Activated CD4-positive, alpha-beta memory T cell treated with anti-CD3 and anti-CD28 coated beads for 36 hours (primary cell): Measurements from ENCODE around the gene GIT1. TPM values are rescaled to one million over a fixed set of nuclear protein-coding genes. Genes with fewer than 3 reads are reported as not detected.

ENCODE experiments used
- CTCF ChIA-PET: fragments of 350-600 bp; sonication (Branson Sonifier 250); formaldehyde crosslinking; loops from one replicate; lab custom pipeline; 2021; ENCODE audit warnings: antibody characterized with exemption, inconsistent platforms; lab: Charles Lee
- POLR2A ChIA-PET: fragments of 350-600 bp; sonication (Branson Sonifier 250); formaldehyde crosslinking; loops from one replicate; lab custom pipeline; 2021; ENCODE audit warnings: antibody characterized with exemption; lab: Charles Lee
- DNase-seq: peaks from one replicate; pipeline ENCODE4 v3.0.0-alpha.2; 2020
- H3K27ac Mint-ChIP-seq: one replicate; pipeline ENCODE4 v1.8.0; 2021; ENCODE audit warnings: mixed read lengths
- H3K27me3 Mint-ChIP-seq: one replicate; pipeline ENCODE4 v1.8.0; 2021; ENCODE audit warnings: mixed read lengths
- H3K36me3 Mint-ChIP-seq: one replicate; pipeline ENCODE4 v1.8.0; 2021; ENCODE audit warnings: mixed read lengths
- H3K4me1 Mint-ChIP-seq: one replicate; pipeline ENCODE4 v1.8.0; 2021; ENCODE audit warnings: low read depth, mixed read lengths
- H3K4me3 Mint-ChIP-seq: one replicate; pipeline ENCODE4 v1.8.0; 2021; ENCODE audit warnings: mild to moderate bottlenecking, mixed read lengths
- H3K9me3 Mint-ChIP-seq: one replicate; pipeline ENCODE4 v1.8.0; 2021; ENCODE audit warnings: mixed read lengths
- intact Hi-C: fragments of 100-400 bp; cut with micrococcal nuclease; formaldehyde crosslinking; loops from one replicate; pipeline ENCODE4 v1.15.1; 2023
- total RNA-seq, 2 experiments: library from RNA; stranded (reverse); gene quantifications; one replicate each; pipeline ENCODE4 v1.2.3, GENCODE V29; 2021

GIT1 gene
- 10 to 100 TPM; 51.3 to 54.4 TPM for total RNA-seq

GRCh38 chr17:29589524-29590410 is at the start of gene GIT1:
GIT1 (minus strand) TSS chr17:29589648; CDS start chr17:29589378, 270 bp downstream.
- ChIA-PET POLR2A (interaction anchor here (0.6 to 1.3 kb wide), 3 partner anchors 9 to 295 kb away, joined by 3 to 4 read pairs (median 3); no protein-coding TSS in a partner anchor), CTCF (interaction anchor here (1.4 to 5.0 kb wide), 9 partner anchors 11 to 220 kb away, joined by 4 to 159 read pairs (median 25); partner anchors contain the start of genes ABHD15 and TP53I13)
- no peaks in the 10 kb centered on the region for H3K27me3 Mint-ChIP-seq
- peaks cover 2% of the 10 kb centered on the region for H3K36me3 Mint-ChIP-seq
- peak within 1 kb of the TSS; percentile 94 for H3K4me3 Mint-ChIP-seq
- peak; percentile 88 for DNase-seq
- peak within 1 kb of the TSS; percentile 90 for H3K27ac Mint-ChIP-seq
- peaks cover 74% of the 10 kb centered on the region for H3K4me1 Mint-ChIP-seq
- no peaks in the 10 kb centered on the region for H3K9me3 Mint-ChIP-seq
- intact Hi-C loops, result loop anchor here (1.0 to 10.0 kb wide), 2 partner anchors 22 to 345 kb away; partner anchors contain the start of genes ABHD15 and SSH2

- no peak for DNase-seq
- POLR2A ChIA-PET, result interaction anchor here (1.8 kb wide), 1 partner anchor 9 kb away, joined by 5 read pairs; no protein-coding TSS in a partner anchor
- CTCF ChIA-PET, result interaction anchor here (1.4 to 3.4 kb wide), 4 partner anchors 16 to 297 kb away, joined by 3 to 18 read pairs (median 6); partner anchors contain the start of gene SSH2
- no peaks in the 10 kb centered on the region for H3K9me3 Mint-ChIP-seq
- intact Hi-C loops, result no loop called here
- H3K4me1 Mint-ChIP-seq, result peaks cover 17% of the 10 kb centered on the region
- H3K27me3 Mint-ChIP-seq, result no peaks in the 10 kb centered on the region
- no peak overlapping the region for H3K4me3 Mint-ChIP-seq
- H3K27ac Mint-ChIP-seq, result no peak overlapping the region
- H3K36me3 Mint-ChIP-seq, result peaks cover 34% of the 10 kb centered on the region
Observed at GRCh38 chr17:29633886-29634285, 44.4 kb upstream of the GIT1 start.

- intact Hi-C loops, result no loop called here
- H3K9me3 Mint-ChIP-seq, result no peaks in the 10 kb centered on the region
- H3K36me3 Mint-ChIP-seq, result peaks cover 24% of the 10 kb centered on the region
- H3K27ac Mint-ChIP-seq, result no peak overlapping the region
- H3K27me3 Mint-ChIP-seq, result no peaks in the 10 kb centered on the region
- no peak overlapping the region for H3K4me3 Mint-ChIP-seq
- CTCF ChIA-PET, result interaction anchor here (3.2 kb wide), 1 partner anchor 13 kb away, joined by 19 read pairs; no protein-coding TSS in a partner anchor
- peaks cover 39% of the 10 kb centered on the region for H3K4me1 Mint-ChIP-seq
- POLR2A ChIA-PET, result no interaction called here
- DNase-seq, result no peak
Observed at GRCh38 chr17:29630630-29631193, 41.3 kb upstream of the GIT1 start.

DNA sequence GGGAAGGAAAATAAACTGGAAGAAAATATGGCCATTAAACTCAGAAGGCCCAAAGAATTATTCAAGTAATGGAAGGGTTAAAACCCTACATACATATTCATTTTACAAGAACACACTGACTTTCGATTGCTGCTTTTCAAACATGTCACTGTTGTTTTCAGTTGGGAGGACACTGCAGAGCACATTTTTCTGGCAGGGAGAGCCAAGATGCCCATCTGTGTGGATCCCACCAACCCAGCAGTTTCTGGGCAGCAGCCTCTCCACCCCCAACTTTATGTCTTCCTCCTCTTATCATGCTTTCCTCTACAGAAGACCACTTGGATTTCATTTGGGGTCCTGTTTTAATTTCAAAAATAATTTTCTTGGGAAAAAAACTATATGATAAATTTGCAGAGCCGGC is 40.4 kb upstream of the GIT1 start:
- no peak for DNase-seq
- Mint-ChIP-seq H3K4me3 (no peak overlapping the region), H3K4me1 (peaks cover 47% of the 10 kb centered on the region), H3K36me3 (peaks cover 22% of the 10 kb centered on the region), H3K27me3 (no peaks in the 10 kb centered on the region), H3K27ac (peak overlapping the region; percentile 74), H3K9me3 (no peaks in the 10 kb centered on the region)
- ChIA-PET CTCF (interaction anchor here (2.2 to 3.2 kb wide), 2 partner anchors 10 to 12 kb away, joined by 5 to 19 read pairs; no protein-coding TSS in a partner anchor), POLR2A (no interaction called here)
- intact Hi-C loops, result loop anchor here (10.0 kb wide), 1 partner anchor 465 kb away; no protein-coding TSS in a partner anchor

DNA sequence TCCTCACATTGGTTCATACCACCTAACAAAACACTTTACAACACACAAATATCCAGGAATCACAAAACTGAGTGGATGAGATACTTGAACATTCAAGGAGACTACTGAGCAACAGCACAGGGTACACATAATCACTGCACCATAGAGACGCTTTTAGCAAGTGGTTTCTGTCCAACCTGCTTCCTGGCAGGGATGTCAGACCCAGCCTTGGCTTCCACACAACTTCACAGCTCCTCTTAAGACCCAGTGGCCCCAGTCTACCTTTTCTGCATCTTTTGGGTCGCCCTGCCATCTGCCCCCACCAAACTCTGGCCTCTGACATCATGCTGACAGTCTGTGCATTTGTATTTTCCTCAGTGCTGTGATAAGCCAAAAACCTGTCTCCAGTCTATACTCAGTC is 39.2 kb upstream of the GIT1 start:
- Mint-ChIP-seq H3K4me3 (no peak overlapping the region), H3K36me3 (peaks cover 17% of the 10 kb centered on the region), H3K9me3 (no peaks in the 10 kb centered on the region), H3K4me1 (peaks cover 59% of the 10 kb centered on the region), H3K27me3 (no peaks in the 10 kb centered on the region), H3K27ac (peak overlapping the region; percentile 74)
- DNase-seq, result no peak
- CTCF ChIA-PET, result interaction anchor here (1.4 to 2.2 kb wide), 3 partner anchors 11 to 12 kb away, joined by 5 to 6 read pairs (median 6); no protein-coding TSS in a partner anchor
- intact Hi-C loops, result loop anchor here (10.0 kb wide), 1 partner anchor 466 kb away; no protein-coding TSS in a partner anchor
- POLR2A ChIA-PET, result interaction anchor here (0.6 kb wide), 1 partner anchor 247 kb away, joined by 3 read pairs; no protein-coding TSS in a partner anchor

DNA sequence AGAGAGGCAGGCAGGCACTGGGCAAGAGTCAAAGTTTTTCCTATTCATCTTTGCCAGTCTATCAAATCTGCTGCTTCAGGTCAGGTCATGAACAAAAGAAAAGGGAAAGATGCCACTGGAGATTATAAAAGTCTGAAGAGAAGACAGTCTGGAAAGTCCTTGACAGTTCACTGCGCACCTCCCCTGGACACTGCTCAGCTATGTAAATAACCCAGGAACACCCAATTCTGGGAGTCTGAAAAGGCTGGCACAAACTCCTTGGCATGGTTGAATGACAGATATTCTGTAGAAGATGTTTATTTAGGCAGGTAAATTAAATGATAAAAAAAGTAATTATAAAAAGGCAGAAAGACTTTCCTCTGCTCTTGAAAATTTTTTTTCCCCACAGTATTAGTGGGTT is 38.5 kb upstream of the GIT1 start:
- DNase-seq, result no peak
- no peak overlapping the region for H3K4me3 Mint-ChIP-seq
- intact Hi-C loops, result loop anchor here (10.0 kb wide), 1 partner anchor 467 kb away; no protein-coding TSS in a partner anchor
- no peak overlapping the region for H3K27ac Mint-ChIP-seq
- ChIA-PET POLR2A (no interaction called here), CTCF (interaction anchor here (1.9 to 2.2 kb wide), 2 partner anchors 11 to 12 kb away, joined by 5 to 6 read pairs; no protein-coding TSS in a partner anchor)
- no peaks in the 10 kb centered on the region for H3K27me3 Mint-ChIP-seq
- H3K9me3 Mint-ChIP-seq, result no peaks in the 10 kb centered on the region
- peaks cover 66% of the 10 kb centered on the region for H3K4me1 Mint-ChIP-seq
- peaks cover 16% of the 10 kb centered on the region for H3K36me3 Mint-ChIP-seq

DNA sequence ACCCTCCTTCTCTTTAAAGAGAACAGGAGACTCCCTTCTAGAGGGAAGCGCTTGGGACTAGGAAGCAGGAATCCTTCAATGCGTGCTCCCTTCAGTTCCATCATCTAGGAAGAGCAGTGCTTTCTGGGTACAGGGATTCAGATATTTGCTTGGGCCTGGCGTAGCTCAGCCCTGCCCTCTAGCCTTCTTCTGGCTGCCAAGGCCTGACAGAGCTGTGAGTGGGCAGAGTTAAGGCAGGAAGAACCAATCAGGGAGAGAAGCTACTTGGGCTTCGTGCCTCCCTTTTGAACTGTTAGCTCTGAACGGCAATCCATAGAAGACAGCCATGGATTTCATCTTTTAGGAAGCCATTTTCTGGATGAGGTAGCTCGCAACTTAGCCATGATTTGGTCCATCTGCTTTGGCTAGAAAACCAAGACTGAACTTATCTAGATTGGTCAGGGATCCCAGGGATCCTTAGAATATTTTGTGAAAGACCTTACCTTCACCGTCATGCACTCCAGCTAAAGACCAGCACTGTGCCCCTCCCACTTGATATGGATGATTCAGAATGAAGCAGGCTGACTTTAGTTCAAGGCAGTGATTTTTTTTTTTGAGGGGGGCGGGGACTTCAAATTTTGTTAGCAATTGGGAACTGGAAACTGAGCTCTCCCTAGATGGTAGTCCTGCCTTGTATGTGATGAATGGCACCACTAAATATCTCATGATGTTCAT is 35.7 kb upstream of the GIT1 start:
- Mint-ChIP-seq H3K27me3 (no peaks in the 10 kb centered on the region), H3K36me3 (no peaks in the 10 kb centered on the region), H3K4me3 (no peak overlapping the region), H3K4me1 (peaks cover 78% of the 10 kb centered on the region), H3K27ac (peak overlapping the region; percentile 85), H3K9me3 (no peaks in the 10 kb centered on the region)
- CTCF ChIA-PET, result interaction anchor here (0.8 to 2.8 kb wide), 9 partner anchors 9 to 306 kb away, joined by 3 to 19 read pairs (median 3); partner anchors contain the start of gene SSH2
- POLR2A ChIA-PET, result interaction anchor here (0.5 to 1.8 kb wide), 4 partner anchors 9 to 119 kb away, joined by 3 to 5 read pairs (median 3); no protein-coding TSS in a partner anchor
- DNase-seq, result no peak
- intact Hi-C loops, result loop anchor here (2.0 to 10.0 kb wide), 4 partner anchors 40 to 470 kb away; partner anchors contain the start of gene SSH2

DNA sequence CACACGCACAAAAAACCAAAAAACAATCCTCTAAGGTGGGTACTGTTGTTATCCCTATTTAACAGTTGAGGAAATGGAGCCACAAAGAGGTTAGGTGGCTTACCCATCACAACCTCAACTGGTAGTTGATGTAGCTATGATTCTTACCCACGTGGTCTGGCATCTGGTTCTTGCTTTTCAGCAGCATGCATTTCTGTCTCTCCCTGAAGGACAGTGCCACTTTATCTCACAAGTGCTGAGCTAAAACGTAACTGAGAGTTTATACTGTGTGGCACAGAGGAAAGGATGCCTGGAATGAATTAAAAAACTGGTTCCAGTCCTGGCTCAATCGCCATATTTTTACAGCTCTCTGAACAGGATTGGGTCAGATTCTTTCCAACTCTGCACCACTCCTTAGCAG is 35.1 kb upstream of the GIT1 start:
- Mint-ChIP-seq H3K36me3 (no peaks in the 10 kb centered on the region), H3K27me3 (no peaks in the 10 kb centered on the region), H3K4me3 (no peak overlapping the region), H3K27ac (peak overlapping the region; percentile 85), H3K9me3 (no peaks in the 10 kb centered on the region), H3K4me1 (peaks cover 72% of the 10 kb centered on the region)
- intact Hi-C loops, result loop anchor here (1.0 to 10.0 kb wide), 6 partner anchors 9 to 487 kb away; partner anchors contain the start of gene SSH2
- ChIA-PET POLR2A (interaction anchor here (0.7 to 1.8 kb wide), 3 partner anchors 9 to 68 kb away, joined by 3 to 5 read pairs (median 3); no protein-coding TSS in a partner anchor), CTCF (interaction anchor here (0.8 to 2.8 kb wide), 9 partner anchors 8 to 306 kb away, joined by 3 to 19 read pairs (median 3); partner anchors contain the start of gene SSH2)
- peak; percentile 57 for DNase-seq

- ChIA-PET CTCF (interaction anchor here (1.0 to 2.8 kb wide), 5 partner anchors 8 to 156 kb away, joined by 3 to 19 read pairs (median 6); no protein-coding TSS in a partner anchor), POLR2A (interaction anchor here (1.0 to 1.5 kb wide), 2 partner anchors 56 to 137 kb away, joined by 3 to 6 read pairs; partner anchors contain the start of gene ABHD15)
- H3K36me3 Mint-ChIP-seq, result no peaks in the 10 kb centered on the region
- H3K9me3 Mint-ChIP-seq, result no peaks in the 10 kb centered on the region
- peak overlapping the region; percentile 85 for H3K27ac Mint-ChIP-seq
- H3K27me3 Mint-ChIP-seq, result no peaks in the 10 kb centered on the region
- DNase-seq, result no peak
- peak overlapping the region; percentile 78 for H3K4me3 Mint-ChIP-seq
- H3K4me1 Mint-ChIP-seq, result peaks cover 64% of the 10 kb centered on the region
- intact Hi-C loops, result loop anchor here (5.0 to 10.0 kb wide), 2 partner anchors 472 to 486 kb away; no protein-coding TSS in a partner anchor
Observed at GRCh38 chr17:29623283-29623647, 33.8 kb upstream of the GIT1 start.
